ENCODE measurements around the gene DBT. TPM values are rescaled to one million over a fixed set of nuclear protein-coding genes. Genes with fewer than 3 reads are reported as not detected.
"Not testable (repeated sequence)": the region's sequence is repeated elsewhere in the genome, so short reads cannot be mapped to it uniquely, and the experiment has no call there.

The DBT gene
- total RNA-seq, 4 donors from 2014 or later, result 6.4 to 9.9 (median 8.2) TPM

GRCh38 chr1:100217834-100218233 is 31.8 kb downstream of the DBT start:
- no peak overlapping the region for H3K4me3 ChIP-seq (ENCODE audit: low read depth, poor library complexity, severe bottlenecking)
- 47 to 53% methylated on average over 2 of the region's 2 CpGs for WGBS, 2 donors
- intact Hi-C loops (cut with DNase I; ENCODE audit: low total_unique reads), result no loop called here
- no peak for DNase-seq (ENCODE audit: low spot score in 2 of 2)
- TF ChIP-seq CTCF (IDR thresholded peaks at IDR 0.05), result no peak
- TF ChIP-seq POLR2A (IDR thresholded peaks at IDR 0.05), result no peak

- intact Hi-C loops (cut with DNase I; ENCODE audit: low total_unique reads), result no loop called here
- DNase-seq (ENCODE audit: low spot score in 2 of 2), result no peak
- no peak overlapping the region for H3K4me3 ChIP-seq (ENCODE audit: low read depth, poor library complexity, severe bottlenecking)
- TF ChIP-seq CTCF (IDR thresholded peaks at IDR 0.05), result no peak
- WGBS, 2 donors, result 84 to 97% methylated on average over 1 of the region's 1 CpG
Observed at GRCh38 chr1:100215101-100215500, 34.5 kb downstream of the DBT start.

DNA sequence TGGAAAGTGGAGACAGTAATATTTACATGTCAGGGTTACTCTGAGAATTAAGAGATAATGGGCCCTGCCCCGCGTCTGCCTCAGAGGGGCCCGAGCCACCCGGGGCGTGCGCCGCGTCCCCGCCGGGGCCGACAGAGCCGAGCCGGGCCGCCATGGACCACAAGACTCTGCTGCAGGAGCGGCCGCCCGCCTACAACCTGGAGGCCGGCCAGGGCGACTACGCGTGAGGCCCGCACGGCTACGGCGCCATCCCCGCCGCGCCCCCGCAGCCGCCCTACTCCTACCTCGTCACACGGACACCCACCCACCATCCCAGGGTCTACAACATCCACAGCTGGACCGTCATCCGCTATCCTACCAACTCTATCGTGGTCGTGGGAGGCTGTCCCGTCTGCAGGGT is 36.5 kb downstream of the DBT start:
- 96 to 98% methylated on average over 37 of the region's 37 CpGs for WGBS, 2 donors
- DNase-seq (ENCODE audit: low spot score in 2 of 2), result no peak
- no peak overlapping the region for H3K4me3 ChIP-seq (ENCODE audit: low read depth, poor library complexity, severe bottlenecking)
- no peak for TF ChIP-seq CTCF (IDR thresholded peaks at IDR 0.05)
- no peak for TF ChIP-seq POLR2A (IDR thresholded peaks at IDR 0.05)
- intact Hi-C loops (cut with DNase I; ENCODE audit: low total_unique reads), result no loop called here

DNA sequence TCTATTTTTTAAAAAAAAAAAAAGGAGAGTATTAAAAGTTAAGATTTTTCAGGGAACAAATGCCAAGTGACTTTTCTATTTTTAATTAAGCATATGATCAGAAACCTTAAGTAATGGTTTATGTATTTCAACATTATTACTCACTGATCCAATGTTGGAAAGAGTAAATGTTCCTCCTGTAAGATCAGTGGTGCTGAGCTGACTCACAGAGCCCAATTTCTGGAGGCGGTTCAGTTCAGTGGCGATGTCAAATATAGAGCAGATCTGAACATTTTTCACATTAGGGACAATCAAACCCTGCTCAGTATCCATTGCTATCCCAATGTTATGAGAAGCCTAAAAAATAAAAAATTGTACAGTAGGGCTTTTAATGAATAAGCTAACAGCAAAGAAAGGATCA is 43.3 kb downstream of the DBT start:
- WGBS, 2 donors, result 98 to 99% methylated on average over 2 of the region's 2 CpGs
- no peak overlapping the region for H3K4me3 ChIP-seq (ENCODE audit: low read depth, poor library complexity, severe bottlenecking)
- TF ChIP-seq POLR2A (IDR thresholded peaks at IDR 0.05), result no peak
- TF ChIP-seq CTCF (IDR thresholded peaks at IDR 0.05), result no peak
- DNase-seq (ENCODE audit: low spot score in 2 of 2), result no peak
- intact Hi-C loops (cut with DNase I; ENCODE audit: low total_unique reads), result no loop called here

DNA sequence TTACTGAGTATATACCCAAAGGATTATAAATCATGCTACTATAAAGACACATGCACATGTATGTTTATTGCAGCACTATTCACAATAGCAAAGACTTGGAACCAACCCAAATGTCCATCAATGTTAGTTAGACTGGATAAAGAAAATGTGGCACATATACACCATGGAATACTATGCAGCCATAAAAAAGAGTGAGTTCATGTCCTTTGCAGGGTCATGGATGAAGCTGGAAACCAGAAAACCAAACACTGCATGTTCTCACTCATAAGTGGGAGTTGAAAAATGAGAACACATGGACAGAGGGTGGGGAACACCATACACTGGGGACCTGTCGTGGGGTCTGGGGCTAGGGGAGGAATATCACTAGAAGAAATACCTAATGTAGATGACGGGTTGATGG is 44.0 kb downstream of the DBT start:
- intact Hi-C loops (cut with DNase I; ENCODE audit: low total_unique reads); H3K4me3 ChIP-seq (ENCODE audit: low read depth, poor library complexity, severe bottlenecking); DNase-seq (ENCODE audit: low spot score in 2 of 2): not testable (repeated sequence)
- WGBS, 2 donors, result 98 to 100% methylated on average over 2 of the region's 2 CpGs

GRCh38 chr1:100205103-100205502 is 44.5 kb downstream of the DBT start:
- intact Hi-C loops (cut with DNase I; ENCODE audit: low total_unique reads); H3K4me3 ChIP-seq (ENCODE audit: low read depth, poor library complexity, severe bottlenecking); DNase-seq (ENCODE audit: low spot score in 2 of 2): not testable (repeated sequence)
- WGBS, 2 donors, result 92 to 100% methylated on average over 2 of the region's 2 CpGs

GRCh38 chr1:100202703-100203102 is 46.9 kb downstream of the DBT start:
- WGBS, 2 donors, result 52 to 56% methylated on average over 2 of the region's 2 CpGs
- intact Hi-C loops (cut with DNase I; ENCODE audit: low total_unique reads); DNase-seq (ENCODE audit: low spot score in 2 of 2): not testable (repeated sequence)

DNA sequence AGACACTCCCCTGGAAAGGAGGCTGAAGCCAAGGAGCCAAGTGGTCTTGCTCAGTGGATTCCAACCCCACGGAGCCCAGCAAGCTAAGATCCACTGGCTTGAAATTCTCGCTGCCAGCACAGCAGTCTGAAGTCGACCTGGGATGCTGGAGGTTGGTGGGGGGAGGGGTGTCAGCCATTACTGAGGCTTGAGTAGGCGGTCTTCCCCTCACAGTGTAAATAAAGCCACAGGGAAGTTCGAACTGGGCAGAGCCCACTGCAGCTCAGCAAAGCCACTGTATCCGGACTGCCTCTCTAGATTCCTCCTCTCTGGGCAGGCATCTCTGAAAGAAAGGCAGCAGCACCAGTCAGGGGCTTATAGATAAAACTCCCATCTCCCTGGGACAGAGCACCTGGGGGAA is 49.6 kb downstream of the DBT start:
- H3K4me3 ChIP-seq (ENCODE audit: low read depth, poor library complexity, severe bottlenecking); intact Hi-C loops (cut with DNase I; ENCODE audit: low total_unique reads): not testable (repeated sequence)
- WGBS, 2 donors, result 76 to 79% methylated on average over 6 of the region's 6 CpGs

More at GRCh38 chr1:100202703-100203102, 46.9 kb downstream of the DBT start:
- H3K4me3 ChIP-seq (ENCODE audit: low read depth, poor library complexity, severe bottlenecking), result not testable (repeated sequence)

More for the DNA sequence above, 49.6 kb downstream of the DBT start:
- not testable (repeated sequence) for DNase-seq (ENCODE audit: low spot score in 2 of 2)

All from lower leg skin (tissue), 4 donors.